ENCODE measurements around the gene RXFP1.

GRCh38 chr4:158536833-158537232, 15.2 kb downstream of the RXFP1 start:
- TF ChIP-seq, protein P1, sequence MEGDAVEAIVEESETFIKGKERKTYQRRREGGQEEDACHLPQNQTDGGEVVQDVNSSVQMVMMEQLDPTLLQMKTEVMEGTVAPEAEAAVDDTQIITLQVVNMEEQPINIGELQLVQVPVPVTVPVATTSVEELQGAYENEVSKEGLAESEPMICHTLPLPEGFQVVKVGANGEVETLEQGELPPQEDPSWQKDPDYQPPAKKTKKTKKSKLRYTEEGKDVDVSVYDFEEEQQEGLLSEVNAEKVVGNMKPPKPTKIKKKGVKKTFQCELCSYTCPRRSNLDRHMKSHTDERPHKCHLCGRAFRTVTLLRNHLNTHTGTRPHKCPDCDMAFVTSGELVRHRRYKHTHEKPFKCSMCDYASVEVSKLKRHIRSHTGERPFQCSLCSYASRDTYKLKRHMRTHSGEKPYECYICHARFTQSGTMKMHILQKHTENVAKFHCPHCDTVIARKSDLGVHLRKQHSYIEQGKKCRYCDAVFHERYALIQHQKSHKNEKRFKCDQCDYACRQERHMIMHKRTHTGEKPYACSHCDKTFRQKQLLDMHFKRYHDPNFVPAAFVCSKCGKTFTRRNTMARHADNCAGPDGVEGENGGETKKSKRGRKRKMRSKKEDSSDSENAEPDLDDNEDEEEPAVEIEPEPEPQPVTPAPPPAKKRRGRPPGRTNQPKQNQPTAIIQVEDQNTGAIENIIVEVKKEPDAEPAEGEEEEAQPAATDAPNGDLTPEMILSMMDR (IDR thresholded peaks at IDR 0.05; ENCODE audit: insufficient read depth, low read length, poor library complexity, severe bottlenecking), result no peak
- no peak for TF ChIP-seq EZH2phosphoT487 (conservative IDR thresholded peaks at IDR 0.05; ENCODE audit: low read length)

All from SU-DHL-6 (cell line).